ENCODE measurements around the gene LYRM4.
A peak's percentile ranks its signal among the peaks of the same experiment; 100 is the strongest.

LYRM4 gene

DNA sequence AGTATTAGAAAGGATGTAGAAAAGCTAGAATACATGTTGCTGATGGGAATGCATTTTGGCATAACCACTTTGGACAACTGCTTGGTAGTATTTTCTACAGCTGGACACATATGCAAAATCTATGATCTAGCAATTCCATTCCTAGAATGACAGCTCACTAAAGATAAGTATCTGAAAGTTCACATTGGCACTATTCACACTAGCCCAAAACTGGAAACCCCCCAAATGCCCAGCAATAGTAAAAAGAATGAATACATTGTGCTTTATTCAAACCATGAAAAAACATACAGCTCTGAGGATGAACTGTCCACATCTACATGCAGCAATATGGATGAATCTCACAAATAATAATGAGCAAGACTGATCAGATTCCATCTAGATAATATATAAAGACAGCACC is 96.7 kb downstream of the LYRM4 start:
- Histone ChIP-seq H4K20me1 (ENCODE audit: insufficient read depth) (no peaks in the 10 kb centered on the region), H3K4me1 (ENCODE audit: low read depth, poor library complexity, severe bottlenecking) (peaks cover 12% of the 10 kb centered on the region), H3K9ac (no peak overlapping the region), H3K4me2 (peak overlapping the region; percentile 35; the same call in 1 of the 2 replicates), H3K4me3 (IDR thresholded peaks at IDR 0.05; ENCODE audit: insufficient read depth, low read depth, low read length) (no peak overlapping the region), H3K27ac (0 out of 2 replicates have a peak overlapping the region, but pooled peaks have one; percentile 19), H3K79me2 (ENCODE audit: insufficient read depth, low read depth) (no peaks in the 10 kb centered on the region), H3K36me3 (ENCODE audit: insufficient read depth) (no peaks in the 10 kb centered on the region), H2AFZ (ENCODE audit: low read depth) (no peak overlapping the region), H3K27me3 (ENCODE audit: insufficient read depth, low read depth) (no peaks in the 10 kb centered on the region)
- TF ChIP-seq, protein P1, sequence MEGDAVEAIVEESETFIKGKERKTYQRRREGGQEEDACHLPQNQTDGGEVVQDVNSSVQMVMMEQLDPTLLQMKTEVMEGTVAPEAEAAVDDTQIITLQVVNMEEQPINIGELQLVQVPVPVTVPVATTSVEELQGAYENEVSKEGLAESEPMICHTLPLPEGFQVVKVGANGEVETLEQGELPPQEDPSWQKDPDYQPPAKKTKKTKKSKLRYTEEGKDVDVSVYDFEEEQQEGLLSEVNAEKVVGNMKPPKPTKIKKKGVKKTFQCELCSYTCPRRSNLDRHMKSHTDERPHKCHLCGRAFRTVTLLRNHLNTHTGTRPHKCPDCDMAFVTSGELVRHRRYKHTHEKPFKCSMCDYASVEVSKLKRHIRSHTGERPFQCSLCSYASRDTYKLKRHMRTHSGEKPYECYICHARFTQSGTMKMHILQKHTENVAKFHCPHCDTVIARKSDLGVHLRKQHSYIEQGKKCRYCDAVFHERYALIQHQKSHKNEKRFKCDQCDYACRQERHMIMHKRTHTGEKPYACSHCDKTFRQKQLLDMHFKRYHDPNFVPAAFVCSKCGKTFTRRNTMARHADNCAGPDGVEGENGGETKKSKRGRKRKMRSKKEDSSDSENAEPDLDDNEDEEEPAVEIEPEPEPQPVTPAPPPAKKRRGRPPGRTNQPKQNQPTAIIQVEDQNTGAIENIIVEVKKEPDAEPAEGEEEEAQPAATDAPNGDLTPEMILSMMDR (conservative IDR thresholded peaks at IDR 0.05; ENCODE audit: low read depth, low read length), result no peak

DNA sequence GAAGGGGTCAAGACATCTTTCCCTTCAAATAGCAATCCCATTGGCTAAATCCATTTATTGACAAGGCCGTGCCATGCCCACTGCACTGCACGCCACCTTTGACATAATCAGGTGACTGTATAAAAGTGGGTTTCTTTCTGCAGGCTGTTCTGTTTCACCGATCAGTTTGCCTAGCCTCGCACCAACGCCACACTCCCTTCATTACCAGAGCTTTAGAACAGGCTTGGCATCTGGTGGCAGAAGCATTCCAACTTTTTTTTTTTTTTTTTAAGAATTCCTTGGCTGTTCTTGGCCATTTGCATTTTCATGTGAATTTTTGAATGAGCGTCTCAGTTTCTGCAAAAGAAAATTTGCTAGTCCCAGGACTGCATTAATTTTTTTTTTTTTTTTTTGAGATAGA is 97.5 kb downstream of the LYRM4 start:
- H3K9ac ChIP-seq, result no peak overlapping the region
- TF ChIP-seq, protein P1 (conservative IDR thresholded peaks at IDR 0.05; ENCODE audit: low read depth, low read length), result no peak
- no peaks in the 10 kb centered on the region for H3K36me3 ChIP-seq (ENCODE audit: insufficient read depth)
- H3K79me2 ChIP-seq (ENCODE audit: insufficient read depth, low read depth), result no peaks in the 10 kb centered on the region
- peaks cover 12% of the 10 kb centered on the region for H3K4me1 ChIP-seq (ENCODE audit: low read depth, poor library complexity, severe bottlenecking)
- H3K4me3 ChIP-seq (IDR thresholded peaks at IDR 0.05; ENCODE audit: insufficient read depth, low read depth, low read length), result no peak overlapping the region
- H3K27me3 ChIP-seq (ENCODE audit: insufficient read depth, low read depth), result no peaks in the 10 kb centered on the region
- no peak overlapping the region for H3K27ac ChIP-seq
- no peak overlapping the region for H2AFZ ChIP-seq (ENCODE audit: low read depth)
- no peaks in the 10 kb centered on the region for H4K20me1 ChIP-seq (ENCODE audit: insufficient read depth)
- H3K4me2 ChIP-seq, result no peak overlapping the region

DNA sequence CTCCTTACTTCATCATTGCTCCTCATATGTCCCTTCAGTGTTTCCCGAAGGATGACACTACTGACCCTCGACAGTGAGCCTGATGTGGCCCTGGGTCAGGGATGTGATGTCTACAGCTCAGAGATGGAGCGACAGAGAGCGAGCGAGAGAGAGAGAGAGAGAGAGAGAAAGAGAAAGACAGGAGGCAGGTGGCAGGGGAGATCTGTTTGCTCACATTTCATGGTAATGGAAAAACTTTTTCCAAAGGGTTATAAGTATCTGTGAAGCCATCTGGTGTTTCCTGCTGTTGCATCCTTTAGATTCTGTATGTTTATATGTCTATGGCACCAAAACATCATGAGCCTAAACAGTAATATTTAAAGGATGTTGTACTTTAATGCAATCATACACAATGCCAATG is 98.4 kb downstream of the LYRM4 start:
- Histone ChIP-seq H4K20me1 (ENCODE audit: insufficient read depth) (no peaks in the 10 kb centered on the region), H3K79me2 (ENCODE audit: insufficient read depth, low read depth) (no peaks in the 10 kb centered on the region), H2AFZ (ENCODE audit: low read depth) (no peak overlapping the region), H3K4me1 (ENCODE audit: low read depth, poor library complexity, severe bottlenecking) (peaks cover 12% of the 10 kb centered on the region), H3K27ac (no peak overlapping the region), H3K9ac (no peak overlapping the region), H3K27me3 (ENCODE audit: insufficient read depth, low read depth) (no peaks in the 10 kb centered on the region), H3K36me3 (ENCODE audit: insufficient read depth) (no peaks in the 10 kb centered on the region), H3K4me2 (no peak overlapping the region), H3K4me3 (IDR thresholded peaks at IDR 0.05; ENCODE audit: insufficient read depth, low read depth, low read length) (no peak overlapping the region)
- TF ChIP-seq, protein P1 (conservative IDR thresholded peaks at IDR 0.05; ENCODE audit: low read depth, low read length), result no peak

DNA sequence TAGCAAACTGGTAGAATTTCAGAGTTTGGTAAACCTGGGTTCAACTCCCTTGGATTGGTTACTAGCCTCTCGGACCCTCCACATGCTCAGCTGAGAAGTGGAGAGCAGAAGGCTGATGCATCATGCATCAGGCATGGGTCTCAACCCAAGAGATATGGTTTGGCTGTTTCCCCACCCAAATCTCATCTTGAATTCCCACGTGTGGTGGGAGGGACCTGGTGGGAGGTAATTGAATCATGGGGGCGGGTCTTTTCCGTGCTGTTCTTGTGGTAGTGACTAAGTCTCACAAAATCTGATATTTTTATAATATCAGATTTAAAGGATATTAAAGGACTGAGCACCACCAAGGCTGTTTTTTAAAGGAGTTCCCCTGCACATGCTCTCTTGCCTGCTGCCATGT is 100.5 kb downstream of the LYRM4 start:
- Histone ChIP-seq H3K4me3 (IDR thresholded peaks at IDR 0.05; ENCODE audit: insufficient read depth, low read depth, low read length) (no peak overlapping the region), H3K9ac (no peak overlapping the region), H2AFZ (ENCODE audit: low read depth) (no peak overlapping the region), H4K20me1 (ENCODE audit: insufficient read depth) (no peaks in the 10 kb centered on the region), H3K27me3 (ENCODE audit: insufficient read depth, low read depth) (no peaks in the 10 kb centered on the region), H3K36me3 (ENCODE audit: insufficient read depth) (no peaks in the 10 kb centered on the region), H3K27ac (no peak overlapping the region), H3K4me2 (no peak overlapping the region), H3K79me2 (ENCODE audit: insufficient read depth, low read depth) (no peaks in the 10 kb centered on the region), H3K4me1 (ENCODE audit: low read depth, poor library complexity, severe bottlenecking) (peaks cover 12% of the 10 kb centered on the region)
- TF ChIP-seq, protein P1 (conservative IDR thresholded peaks at IDR 0.05; ENCODE audit: low read depth, low read length), result no peak
